HG03097 (cell line): ENCODE data around the gene EMP3.
A peak's percentile ranks its signal among the peaks of the same experiment; 100 is the strongest.
"Not testable (repeated sequence)": the region's sequence is repeated elsewhere in the genome, so short reads cannot be mapped to it uniquely, and the experiment has no call there.

Source experiments
- ATAC-seq: cut with Tn5 transposase; IDR thresholded peaks from one replicate; pipeline ENCODE4 v1.9.1; 2021; ENCODE audit not compliant: unreplicated experiment, low FRiP score

The EMP3 gene

GRCh38 chr19:48315712-48316111 lies 9.6 kb upstream of the EMP3 start:
- no peak for ATAC-seq

GRCh38 chr19:48317708-48317960 lies 7.7 kb upstream of the EMP3 start:
- ATAC-seq = not testable (repeated sequence)

DNA sequence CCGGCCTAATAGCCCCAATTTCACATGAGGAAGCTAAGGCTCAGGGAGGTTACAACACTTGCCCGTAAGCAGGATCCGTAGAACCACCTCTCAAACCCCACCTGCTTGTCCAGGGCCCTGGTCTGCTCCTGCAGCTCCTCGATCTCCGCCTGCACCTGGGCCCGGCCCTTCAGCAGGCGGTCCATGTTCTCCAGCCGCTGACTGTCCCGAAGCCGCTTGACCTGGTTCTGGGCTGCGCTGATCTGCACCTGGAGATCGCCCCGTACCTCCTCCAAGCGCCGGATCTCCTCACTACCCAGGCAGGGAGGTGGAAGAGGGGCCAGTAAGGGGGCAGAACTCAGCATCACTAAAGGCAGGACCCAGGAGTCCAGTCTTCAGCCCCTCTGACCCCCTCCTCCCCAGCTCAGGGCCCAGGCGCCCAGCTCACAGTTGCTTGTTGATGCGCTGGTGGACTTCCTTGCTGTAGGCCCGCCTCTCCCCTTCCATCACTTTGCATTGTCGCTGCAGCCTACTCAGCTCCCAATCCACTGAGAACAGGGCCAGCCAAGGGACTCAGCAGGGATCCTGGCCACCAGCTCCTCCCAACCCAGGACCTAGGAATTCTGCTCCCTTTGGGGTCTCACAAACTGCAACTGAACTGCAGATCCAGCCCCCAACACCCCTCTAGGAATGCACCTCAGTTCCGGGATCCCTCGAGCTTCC lies 6.9 kb upstream of the EMP3 start:
- no peak for ATAC-seq

DNA sequence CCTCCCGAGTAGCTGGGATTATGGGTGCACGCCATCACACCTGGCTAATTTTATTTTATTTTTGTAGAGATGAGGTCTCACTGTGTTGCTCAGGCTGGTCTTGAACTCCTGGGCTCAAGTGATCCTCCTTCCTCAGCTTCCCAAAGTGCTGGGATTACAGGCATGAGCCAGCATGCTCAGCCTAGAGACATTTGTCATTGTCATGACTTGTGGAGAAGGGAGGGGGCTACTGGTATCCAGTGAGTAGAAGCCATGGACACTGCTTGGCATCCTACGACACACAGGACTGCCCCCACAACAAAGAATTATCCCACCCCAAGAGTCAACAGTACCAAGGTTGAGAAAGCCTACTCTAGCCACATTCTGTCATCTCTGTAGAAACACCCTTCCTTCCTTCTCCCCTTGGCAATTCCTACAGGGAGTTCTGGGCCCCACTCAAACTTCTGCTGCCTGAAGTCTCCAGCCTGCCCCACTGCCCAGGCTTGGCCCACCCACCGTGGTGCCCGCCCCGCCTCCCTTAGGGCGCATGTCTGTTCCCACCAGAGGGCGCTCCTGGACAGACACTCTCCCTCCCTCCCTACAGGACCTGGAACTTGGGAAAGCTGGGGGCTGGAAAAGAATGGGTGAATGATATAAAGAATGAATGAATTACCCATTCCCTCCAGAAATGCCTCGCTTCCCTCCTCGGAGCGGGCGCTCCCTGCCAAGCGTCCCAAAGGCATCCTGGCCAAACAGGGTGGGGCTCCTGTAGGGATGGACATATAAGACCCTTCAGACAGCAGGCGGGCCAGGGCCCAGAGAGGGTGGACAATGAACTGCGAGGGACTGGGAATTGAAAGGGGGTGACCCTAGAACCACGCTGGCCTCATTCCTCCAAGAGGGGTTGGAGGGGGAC lies 5.5 kb upstream of the EMP3 start:
- no peak for ATAC-seq

DNA sequence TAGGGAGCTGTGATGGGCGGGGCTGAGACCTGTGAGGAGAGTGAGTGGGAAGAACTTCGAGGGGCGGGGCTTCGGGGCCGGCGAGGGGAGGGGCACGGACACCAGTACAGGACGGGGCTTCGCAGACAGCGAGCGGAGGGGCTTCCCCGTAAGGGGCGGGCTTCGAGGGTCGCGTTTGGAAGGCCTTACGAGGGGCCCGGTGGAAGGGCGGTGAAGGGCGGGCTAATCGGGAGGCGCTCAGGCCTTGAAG lies 4.1 kb upstream of the EMP3 start:
- ATAC-seq = peak; percentile 43

GRCh38 chr19:48321622-48322591 lies 3.4 kb upstream of the EMP3 start:
- ATAC-seq = peak; percentile 64

- ATAC-seq = no peak
Observed at GRCh38 chr19:48329167-48329891, 4.0 kb downstream of the EMP3 start.

DNA sequence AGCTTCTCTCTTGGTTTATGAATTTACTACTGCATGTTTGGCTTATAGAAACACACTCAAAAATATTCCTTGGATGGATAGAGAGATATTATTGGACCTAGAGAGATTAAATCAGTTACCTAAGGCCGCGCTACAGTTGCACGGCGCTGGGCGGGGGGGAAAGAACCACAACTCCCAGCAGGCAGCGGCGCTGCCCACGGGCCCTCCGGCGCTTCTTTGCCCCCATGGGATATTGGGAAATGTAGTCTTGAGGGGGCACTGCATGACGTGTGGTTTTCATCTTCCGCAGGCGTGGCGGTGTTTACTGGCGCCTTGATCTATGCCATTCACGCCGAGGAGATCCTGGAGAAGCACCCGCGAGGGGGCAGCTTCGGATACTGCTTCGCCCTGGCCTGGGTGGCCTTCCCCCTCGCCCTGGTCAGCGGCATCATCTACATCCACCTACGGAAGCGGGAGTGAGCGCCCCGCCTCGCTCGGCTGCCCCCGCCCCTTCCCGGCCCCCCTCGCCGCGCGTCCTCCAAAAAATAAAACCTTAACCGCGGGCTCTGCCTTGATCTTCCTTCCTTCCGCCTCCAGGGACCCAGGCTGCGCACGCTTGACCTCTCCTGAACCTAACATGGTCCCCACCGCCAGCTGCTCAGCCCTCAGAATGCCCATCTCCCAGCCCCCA lies 4.8 kb downstream of the EMP3 start:
- ATAC-seq = peak; percentile 20

GRCh38 chr19:48332351-48332661 lies 7.0 kb downstream of the EMP3 start:
- ATAC-seq = no peak

DNA sequence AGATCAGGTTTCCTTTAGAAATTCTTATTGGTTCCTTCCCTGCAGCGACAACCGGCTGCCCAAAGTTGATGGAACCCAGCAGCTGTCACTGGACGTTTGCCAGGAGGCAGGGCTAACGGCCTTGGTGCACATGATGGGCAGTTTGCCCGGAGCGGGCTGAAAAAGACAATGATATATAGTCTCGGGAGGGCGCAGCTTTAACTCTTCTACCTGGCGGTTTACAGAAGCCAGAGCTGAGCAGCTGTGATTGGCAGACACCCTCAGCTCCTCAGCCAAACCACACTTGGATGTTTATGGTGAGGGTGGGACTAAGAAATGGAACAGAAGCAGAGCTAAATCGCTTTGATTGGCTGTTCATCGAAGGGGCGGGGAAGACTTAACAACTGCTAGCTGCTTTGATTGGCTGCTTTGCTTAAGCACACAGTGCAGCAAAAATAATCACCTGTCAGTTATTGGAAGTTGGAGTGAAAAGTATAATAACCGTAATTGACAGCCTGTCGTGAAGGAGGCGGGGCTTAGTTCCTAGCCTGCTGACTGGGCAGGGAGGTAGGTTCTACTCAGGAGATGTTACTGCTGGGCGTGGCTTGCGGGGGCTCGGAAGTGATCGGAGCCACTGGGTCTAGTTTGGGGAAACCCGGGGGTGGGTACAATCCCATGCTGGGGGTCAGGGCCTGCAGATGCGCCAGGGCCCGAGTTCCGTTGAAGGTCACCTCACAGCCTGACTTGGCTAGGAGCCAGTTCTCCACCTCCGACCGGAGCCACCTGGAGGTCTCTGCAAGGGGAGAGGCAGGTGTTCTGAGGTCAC lies 7.5 kb downstream of the EMP3 start:
- peak; percentile 61 for ATAC-seq

DNA sequence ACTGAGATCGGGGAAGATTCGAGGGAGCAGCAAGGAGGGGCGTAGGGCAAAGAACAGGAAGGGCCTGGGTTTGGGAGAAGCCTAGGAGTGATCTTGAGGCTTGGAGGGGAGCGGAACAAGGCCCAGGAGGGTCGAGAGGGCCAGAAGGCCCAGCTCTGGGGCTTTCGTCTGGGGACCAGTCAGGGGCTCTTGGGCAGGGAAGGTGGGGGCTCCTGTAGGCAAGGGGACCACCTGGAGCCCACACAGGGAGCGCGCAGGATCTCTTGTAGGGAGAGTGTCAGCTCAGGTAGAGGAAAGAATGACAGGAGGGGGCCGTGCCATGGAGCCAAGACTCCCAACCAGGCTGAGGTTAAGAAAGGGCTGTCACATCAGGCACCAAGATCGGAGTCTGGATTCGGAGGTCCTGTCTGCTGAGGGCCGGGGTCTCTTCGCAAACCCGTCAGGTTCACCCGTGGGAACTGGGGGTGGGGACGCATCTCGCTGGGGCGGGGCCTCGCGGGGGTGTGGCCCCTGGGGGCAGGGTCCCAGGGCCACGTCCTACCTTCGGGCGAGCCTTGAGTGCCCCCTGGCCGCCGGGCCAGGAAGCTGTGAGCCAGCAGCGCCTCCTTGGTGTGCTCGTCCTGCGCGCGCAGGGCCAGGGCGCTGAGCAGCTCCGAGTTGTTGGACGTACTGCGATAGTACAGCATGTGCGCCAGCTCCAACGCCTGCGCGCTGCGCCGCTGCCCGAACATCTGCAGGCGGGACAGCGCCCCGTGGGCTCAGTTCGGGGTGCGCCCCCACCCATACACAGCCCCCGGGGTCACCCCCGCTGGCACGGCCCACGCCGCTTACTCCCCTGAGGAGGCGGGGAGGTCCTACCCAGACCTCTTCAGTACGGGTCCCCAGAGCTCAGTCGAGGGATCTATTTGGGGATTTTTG lies 8.4 kb downstream of the EMP3 start:
- ATAC-seq = peak; percentile 45

DNA sequence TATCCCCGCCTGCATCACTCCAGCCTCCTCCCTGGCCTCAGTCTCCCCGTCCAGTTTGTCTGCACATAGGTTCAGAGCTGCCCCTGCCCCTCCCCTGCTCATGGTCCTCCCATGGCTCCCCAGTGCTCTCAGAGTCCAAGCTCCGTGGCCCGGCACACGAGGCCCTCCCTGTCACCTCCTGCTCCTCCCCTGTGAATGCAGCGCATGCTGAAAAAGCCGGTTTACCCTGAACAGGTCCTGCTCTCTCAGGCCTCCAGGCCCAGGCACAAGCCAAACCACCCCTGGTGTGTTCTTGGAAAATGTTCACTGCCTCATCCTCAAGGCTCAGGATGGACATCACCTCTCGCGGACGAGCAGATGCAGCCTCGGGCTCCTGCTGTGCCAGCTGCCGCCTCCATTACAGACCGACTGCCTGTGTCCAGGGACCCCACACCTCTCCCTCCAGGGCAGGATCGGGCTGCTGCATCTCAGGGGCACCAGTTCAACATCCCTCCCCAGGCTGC lies 13.0 kb downstream of the EMP3 start:
- no peak for ATAC-seq

GRCh38 chr19:48338802-48339503 lies 13.6 kb downstream of the EMP3 start:
- no peak for ATAC-seq

DNA sequence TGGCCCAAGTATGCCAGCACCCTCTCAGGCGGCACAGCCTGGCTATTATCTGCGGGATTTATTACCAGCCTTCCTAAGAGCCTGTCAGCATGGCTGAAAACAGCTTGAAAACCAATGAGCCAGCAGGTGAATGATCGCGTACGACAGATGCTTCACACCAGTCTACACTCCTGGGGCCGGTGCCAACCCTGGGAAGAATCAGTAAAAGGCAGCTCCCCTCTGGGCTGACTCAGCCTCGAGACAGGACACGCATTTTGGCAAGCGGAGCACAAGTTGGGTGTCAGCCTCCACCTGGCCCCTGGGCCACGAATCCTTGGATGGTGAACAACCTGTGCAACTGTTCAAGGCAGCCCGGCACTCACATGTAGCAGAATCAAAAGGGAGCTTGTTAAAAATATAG lies 15.6 kb downstream of the EMP3 start:
- no peak for ATAC-seq

- ATAC-seq = no peak
Observed at GRCh38 chr19:48341515-48342413, 16.4 kb downstream of the EMP3 start.

DNA sequence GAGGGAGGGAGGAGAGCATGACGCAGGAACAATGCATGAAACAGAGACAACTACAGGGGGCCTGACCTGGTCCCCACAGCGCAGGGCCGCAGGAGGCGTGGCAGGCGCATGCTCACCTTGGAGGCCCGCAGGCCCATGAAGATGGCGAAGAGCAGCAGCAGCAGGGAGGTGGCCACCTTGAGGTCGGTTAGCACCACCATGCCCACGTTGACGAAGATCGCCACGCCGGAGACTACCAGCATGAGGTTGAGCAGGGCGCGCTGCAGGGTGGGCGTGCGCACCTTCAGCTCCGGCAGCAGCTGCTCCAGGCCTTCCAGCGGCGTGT lies 17.0 kb downstream of the EMP3 start:
- ATAC-seq = no peak
